B cell (primary cell): Measurements from ENCODE around the gene CTSH. TPM values are rescaled to one million over a fixed set of nuclear protein-coding genes. Genes with fewer than 3 reads are reported as not detected.

Experiments used
- ATAC-seq: fragments of 200-7000 bp; cut with Tn5 transposase; one replicate; pipeline ENCODE4 v1.10.0; 2021; ENCODE audit warnings: low read depth, mild to moderate bottlenecking, moderate number of reproducible peaks, moderate library complexity
- CTCF ChIA-PET: fragments of 350-600 bp; sonication (Branson Sonifier 250); formaldehyde crosslinking; loops from one replicate; lab custom pipeline; 2021; ENCODE audit warnings: antibody characterized with exemption, inconsistent platforms; lab: Charles Lee
- POLR2A ChIA-PET: fragments of 350-600 bp; sonication (Branson Sonifier 250); formaldehyde crosslinking; loops from one replicate; lab custom pipeline; 2021; ENCODE audit warnings: antibody characterized with exemption; lab: Charles Lee
- DNase-seq: peaks from one replicate; pipeline ENCODE4 v3.0.0; 2013
- H2AFZ ChIP-seq: 2 replicates; pipeline ENCODE4 v1.6.1; 2012; ENCODE audit warnings: mild to moderate bottlenecking, low read depth, low read length; ENCODE audit not compliant: insufficient read depth, poor library complexity, severe bottlenecking
- H3K27ac ChIP-seq, 2 donors: 1 replicate in 1 of 2; 2 replicates in 1 of 2; pipeline ENCODE4 v1.5.1; 2012 to 2013; ENCODE audit warnings: low read length in 2 of 2, mild to moderate bottlenecking in 2 of 2, moderate library complexity in 1 of 2
- H3K27me3 ChIP-seq, 4 experiments: fragments of 200-600 bp in 1 of 4; sonication (generic) in 1 of 4; replicated peaks in 1 of 4; 1 replicate in 2 of 4; 2 replicates in 2 of 4; pipeline versions ENCODE4 v1.6.1 to v1.7.0; 2013 to 2016; ENCODE audit warnings: low read length in 3 of 4, mild to moderate bottlenecking in 2 of 4, mixed read lengths in 1 of 4, moderate library complexity in 1 of 4; ENCODE audit not compliant: insufficient read depth in 4 of 4, control insufficient read depth in 3 of 4; ENCODE audit errors: control extremely low read depth in 1 of 4
- H3K36me3 ChIP-seq, 2 experiments: replicated peaks in 1 of 2; 1 replicate in 1 of 2; 2 replicates in 1 of 2; pipeline versions ENCODE4 v1.6.1 to v1.7.1; 2013; ENCODE audit warnings: low read length in 1 of 2; ENCODE audit not compliant: insufficient read depth in 2 of 2, control insufficient read depth in 1 of 2; ENCODE audit errors: control extremely low read depth in 1 of 2, extremely low read depth in 1 of 2
- H3K4me1 ChIP-seq, 2 donors: fragments of 200-600 bp in 1 of 2; sonication (generic) in 1 of 2; 1 replicate in 1 of 2; 2 replicates in 1 of 2; pipeline versions ENCODE4 v1.5.1 to v1.6.1; 2013 to 2017; ENCODE audit warnings: low read length in 2 of 2; ENCODE audit not compliant: control insufficient read depth in 2 of 2, insufficient read depth in 2 of 2
- H3K4me2 ChIP-seq: replicated peaks from 2 replicates; pipeline ENCODE3; 2012; ENCODE audit warnings: mild to moderate bottlenecking, low read depth, low read length; ENCODE audit not compliant: poor library complexity, severe bottlenecking
- H3K4me3 ChIP-seq, 5 experiments: fragments of 200-600 bp in 1 of 5; sonication (generic) in 1 of 5; 1 replicate in 3 of 5; 2 replicates in 2 of 5; pipeline versions ENCODE4 v1.5.1 to v1.7.0; 2011 to 2016; ENCODE audit warnings: low read length in 4 of 5, mild to moderate bottlenecking in 4 of 5, low read depth in 2 of 5, control low read depth in 1 of 5, moderate library complexity in 1 of 5; ENCODE audit not compliant: insufficient read depth in 1 of 5; ENCODE audit errors: control extremely low read depth in 1 of 5, extremely low read depth in 1 of 5
- H3K79me2 ChIP-seq: fragments of 200-600 bp; sonication (generic); one replicate; pipeline ENCODE4 v1.6.0; 2016; ENCODE audit warnings: low read length; ENCODE audit not compliant: control insufficient read depth, insufficient read depth
- H3K9ac ChIP-seq: fragments of 200-600 bp; sonication (generic); 2 replicates; pipeline ENCODE4 v1.6.1; 2017; ENCODE audit warnings: mild to moderate bottlenecking, low read length, moderate library complexity
- H3K9me3 ChIP-seq, 3 donors: one replicate each; pipeline versions ENCODE4 v1.6.1 to v1.7.1; 2013; ENCODE audit warnings: low read length in 2 of 3; ENCODE audit not compliant: control insufficient read depth in 2 of 3, insufficient read depth in 1 of 3; ENCODE audit errors: control extremely low read depth in 1 of 3
- H4K20me1 ChIP-seq: 2 replicates; pipeline ENCODE4 v1.6.0; 2012; ENCODE audit warnings: mild to moderate bottlenecking, low read length; ENCODE audit not compliant: insufficient read depth, control insufficient read depth, poor library complexity, severe bottlenecking
- H3K27ac Mint-ChIP-seq: one replicate; pipeline ENCODE4 v1.8.0; 2021; ENCODE audit warnings: mixed read lengths
- H3K27me3 Mint-ChIP-seq: one replicate; pipeline ENCODE4 v1.8.0; 2021; ENCODE audit warnings: mixed read lengths
- H3K4me1 Mint-ChIP-seq: one replicate; pipeline ENCODE4 v1.8.0; 2021; ENCODE audit warnings: mixed read lengths
- H3K4me3 Mint-ChIP-seq: one replicate; pipeline ENCODE4 v1.8.0; 2021; ENCODE audit warnings: mixed read lengths
- H3K9me3 Mint-ChIP-seq: one replicate; pipeline ENCODE4 v1.8.0; 2022; ENCODE audit warnings: mixed read lengths; ENCODE audit not compliant: insufficient read depth
- EZH2 ChIP-seq: IDR thresholded peaks from 2 replicates; pipeline ENCODE4 v1.6.1; 2012; ENCODE audit warnings: borderline replicate concordance, low read depth, mild to moderate bottlenecking, moderate library complexity, low read length; ENCODE audit not compliant: insufficient read depth, poor library complexity, severe bottlenecking
- WGBS: methylation state at CpG from one replicate; pipeline ENCODE4 v1.1.5; 2013; ENCODE audit warnings: missing lambda C conversion rate; ENCODE audit not compliant: insufficient coverage; 5-methylcytosine and 5-hydroxymethylcytosine counted together
- intact Hi-C: fragments of 100-400 bp; cut with micrococcal nuclease; formaldehyde crosslinking; loops from one replicate; pipeline ENCODE4 v1.10.0; 2022
- polyA plus RNA-seq: library from polyadenylated mRNA; depleted of rRNA; stranded (reverse); fragments of >200 nt; gene quantifications from 2 replicates; pipeline ENCODE4 v1.2.3, GENCODE V29; 2012
- total RNA-seq, 2 donors: library from RNA; stranded (reverse); fragments of 120-200 nt in 1 of 2; gene quantifications; 1 replicate in 1 of 2; 2 replicates in 1 of 2; pipeline versions ENCODE4 v1.2.3 to v1.2.4, GENCODE V29; 2013 to 2022
- TF ChIP-seq, protein P1 (sequence below): fragments of 200-600 bp; IDR thresholded peaks from one replicate; pipeline ENCODE4 v1.8.0; 2022; ENCODE audit warnings: antibody characterized with exemption, mild to moderate bottlenecking

CTSH gene
- total and polyA plus RNA-seq, 2 donors (not counting 1 experiment from before 2014, with no cell fraction given): 399 to 441 TPM

DNA sequence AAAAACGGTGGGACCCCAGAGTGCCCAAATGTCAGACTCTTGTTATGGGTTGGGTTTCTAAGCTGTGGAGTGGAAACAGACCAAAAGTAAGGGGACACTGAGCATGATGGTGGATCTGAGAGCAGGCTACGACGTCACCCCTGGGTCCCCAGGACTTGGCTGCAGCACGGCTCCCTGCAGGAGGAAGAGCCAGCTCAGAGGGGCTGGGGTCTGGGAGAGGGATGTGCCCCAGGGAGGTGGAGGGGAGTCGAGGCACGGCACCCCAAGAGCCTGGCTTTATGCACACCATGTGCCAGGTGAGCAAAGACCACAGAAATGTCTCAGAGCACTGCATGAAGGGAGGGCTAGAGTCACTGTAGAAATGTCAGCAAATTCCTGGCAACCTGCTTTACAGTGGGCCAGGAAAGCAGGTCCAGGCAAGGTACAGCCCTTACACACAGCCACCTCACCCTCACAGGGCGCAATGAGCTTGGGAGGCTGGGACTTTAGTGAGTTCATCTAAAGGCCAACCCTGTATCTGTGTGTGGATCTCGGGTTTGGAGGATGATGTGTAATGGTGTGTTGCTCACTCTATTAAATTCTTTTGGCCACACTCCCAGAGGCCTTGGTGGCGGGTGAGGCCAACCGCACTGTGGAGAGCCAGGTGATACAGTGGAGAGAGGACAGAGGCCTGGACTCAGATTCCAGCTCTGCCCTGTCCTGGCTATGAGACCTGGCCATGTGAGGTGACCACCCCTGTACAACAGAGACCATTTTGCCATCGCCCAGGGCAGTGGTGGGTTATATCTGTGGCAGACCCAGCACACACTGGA lies 14.1 kb downstream of the CTSH start:
- no peak overlapping the region for H3K4me3 Mint-ChIP-seq
- 91% methylated on average over 9 of the region's 11 CpGs for WGBS
- Histone ChIP-seq H3K27me3 (no peaks in the 10 kb centered on the region), H3K79me2 (peaks cover 15% of the 10 kb centered on the region), H3K4me1 (peaks cover 4 to 5% of the 10 kb centered on the region in 2 donors), H4K20me1 (peaks cover 14% of the 10 kb centered on the region), H3K4me2 (no peak overlapping the region), H3K27ac (no peak overlapping the region), H3K9me3 (no peaks in the 10 kb centered on the region), H3K36me3 (peaks cover 3 to 89% of the 10 kb centered on the region in 2 experiments), H2AFZ (no peak overlapping the region), H3K9ac (no peak overlapping the region), H3K4me3 (no peak overlapping the region)
- no peak for DNase-seq
- H3K9me3 Mint-ChIP-seq: no peaks in the 10 kb centered on the region
- peak overlapping the region; percentile 74 for H3K27ac Mint-ChIP-seq
- no peak for ATAC-seq
- H3K27me3 Mint-ChIP-seq: no peaks in the 10 kb centered on the region
- peaks cover 8% of the 10 kb centered on the region for H3K4me1 Mint-ChIP-seq
- TF ChIP-seq EZH2: no peak
- TF ChIP-seq, protein P1, sequence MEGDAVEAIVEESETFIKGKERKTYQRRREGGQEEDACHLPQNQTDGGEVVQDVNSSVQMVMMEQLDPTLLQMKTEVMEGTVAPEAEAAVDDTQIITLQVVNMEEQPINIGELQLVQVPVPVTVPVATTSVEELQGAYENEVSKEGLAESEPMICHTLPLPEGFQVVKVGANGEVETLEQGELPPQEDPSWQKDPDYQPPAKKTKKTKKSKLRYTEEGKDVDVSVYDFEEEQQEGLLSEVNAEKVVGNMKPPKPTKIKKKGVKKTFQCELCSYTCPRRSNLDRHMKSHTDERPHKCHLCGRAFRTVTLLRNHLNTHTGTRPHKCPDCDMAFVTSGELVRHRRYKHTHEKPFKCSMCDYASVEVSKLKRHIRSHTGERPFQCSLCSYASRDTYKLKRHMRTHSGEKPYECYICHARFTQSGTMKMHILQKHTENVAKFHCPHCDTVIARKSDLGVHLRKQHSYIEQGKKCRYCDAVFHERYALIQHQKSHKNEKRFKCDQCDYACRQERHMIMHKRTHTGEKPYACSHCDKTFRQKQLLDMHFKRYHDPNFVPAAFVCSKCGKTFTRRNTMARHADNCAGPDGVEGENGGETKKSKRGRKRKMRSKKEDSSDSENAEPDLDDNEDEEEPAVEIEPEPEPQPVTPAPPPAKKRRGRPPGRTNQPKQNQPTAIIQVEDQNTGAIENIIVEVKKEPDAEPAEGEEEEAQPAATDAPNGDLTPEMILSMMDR: no peak
- ChIA-PET CTCF (interaction anchor here (1.1 to 1.3 kb wide), 2 partner anchors 21 to 49 kb away, joined by 3 to 4 read pairs; no protein-coding TSS in a partner anchor), POLR2A (no interaction called here)
- intact Hi-C loops: no loop called here
